Thyroid gland (tissue), 4 donors: ENCODE results near the gene PDE4A. TPM values are rescaled to one million over a fixed set of nuclear protein-coding genes. Genes with fewer than 3 reads are reported as not detected.

ENCODE experiments used
- DNase-seq, 2 donors: peaks; one replicate each; pipeline ENCODE4 v3.0.0-alpha.2; 2019
- H3K27ac ChIP-seq, 3 donors: fragments of 200-600 bp; sonication (generic); 1 replicate in 2 of 3; 2 replicates in 1 of 3; pipeline ENCODE4 v1.5.1; 2016 to 2019; ENCODE audit warnings: mild to moderate bottlenecking in 1 of 3, moderate library complexity in 1 of 3
- H3K27me3 ChIP-seq: fragments of 200-600 bp; sonication (generic); one replicate; pipeline ENCODE4 v1.5.1; 2019
- H3K36me3 ChIP-seq, 2 donors: fragments of 200-600 bp; sonication (generic); one replicate each; pipeline ENCODE4 v1.5.1; 2016 to 2019
- H3K4me1 ChIP-seq, 2 donors: fragments of 200-600 bp; sonication (generic); one replicate each; pipeline ENCODE4 v1.5.1; 2017 to 2019
- H3K4me3 ChIP-seq, 3 donors: fragments of 200-600 bp; sonication (generic); replicated peaks in 1 of 3; 1 replicate in 2 of 3; 2 replicates in 1 of 3; pipeline ENCODE4 v1.5.1; 2016; ENCODE audit warnings: mild to moderate bottlenecking in 1 of 3
- H3K9me3 ChIP-seq: fragments of 200-600 bp; sonication (generic); one replicate; pipeline ENCODE4 v1.5.1; 2017
- POLR2A ChIP-seq, 2 donors: fragments of 450-650 bp; IDR thresholded peaks; one replicate each; pipeline ENCODE4 v1.6.1; 2017; ENCODE audit warnings: antibody characterized with exemption in 2 of 2, mild to moderate bottlenecking in 2 of 2, moderate library complexity in 1 of 2
- WGBS, 2 donors: methylation state at CpG; one replicate each; pipeline ENCODE4 v1.1.5; 2017; 5-methylcytosine and 5-hydroxymethylcytosine counted together
- intact Hi-C: fragments of 100-400 bp; cut with DNase I; formaldehyde crosslinking; loops from one replicate; pipeline ENCODE4 v1.15.1; 2023
- total RNA-seq, 4 donors: library from RNA; depleted of rRNA; stranded (reverse); fragments of >200 nt; gene quantifications; one replicate each; pipeline ENCODE4 v1.2.3, GENCODE V29; 2016
- TF ChIP-seq, protein P1 (sequence below), 6 experiments: fragments of 200-600 bp in 3 of 6; fragments of 450-650 bp in 3 of 6; sonication (generic) in 3 of 6; IDR thresholded peaks; one replicate each; pipeline ENCODE4 v1.5.1; 2016 to 2019; ENCODE audit warnings: antibody characterized with exemption in 6 of 6, mild to moderate bottlenecking in 2 of 6, inconsistent platforms in 1 of 6, moderate library complexity in 1 of 6

Gene PDE4A
- total RNA-seq, 4 donors from 2014 or later, result 16.1 to 21.0 (median 18.4) TPM

DNA sequence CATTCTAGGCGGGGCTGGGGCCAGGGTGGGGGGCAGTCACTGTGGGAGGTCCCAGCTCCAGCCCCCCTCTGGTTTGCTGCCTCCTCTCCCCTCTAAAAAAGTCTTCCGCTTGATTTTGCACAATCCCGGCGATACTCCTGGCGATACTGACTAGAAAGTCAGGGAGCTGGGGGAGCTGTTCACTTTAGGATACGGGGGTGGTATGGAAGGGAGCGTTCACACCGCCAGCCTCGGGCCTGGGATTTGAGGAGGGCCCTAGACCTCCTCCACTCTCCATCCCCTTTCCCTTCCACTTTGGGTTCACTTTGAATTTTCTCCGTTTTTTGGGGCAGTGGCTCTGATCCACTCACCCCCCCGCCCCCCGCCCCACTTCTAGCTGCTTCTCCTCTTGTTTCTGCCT lies 47.8 kb downstream of the PDE4A start:
- intact Hi-C loops, result no loop called here

GRCh38 chr19:10471909-10472308 lies 51.6 kb downstream of the PDE4A start:
- H3K36me3 ChIP-seq, result peaks cover 4 to 5% of the 10 kb centered on the region in 2 donors
- DNase-seq, result no peak
- no peaks in the 10 kb centered on the region for H3K9me3 ChIP-seq
- H3K27ac ChIP-seq, result no peak overlapping the region
- no peaks in the 10 kb centered on the region for H3K4me1 ChIP-seq
- no peaks in the 10 kb centered on the region for H3K27me3 ChIP-seq
- intact Hi-C loops, result loop anchor here (10.0 kb wide), 1 partner anchor 67 kb away; the partner anchor contains the start of gene CDC37
- TF ChIP-seq, protein P1, sequence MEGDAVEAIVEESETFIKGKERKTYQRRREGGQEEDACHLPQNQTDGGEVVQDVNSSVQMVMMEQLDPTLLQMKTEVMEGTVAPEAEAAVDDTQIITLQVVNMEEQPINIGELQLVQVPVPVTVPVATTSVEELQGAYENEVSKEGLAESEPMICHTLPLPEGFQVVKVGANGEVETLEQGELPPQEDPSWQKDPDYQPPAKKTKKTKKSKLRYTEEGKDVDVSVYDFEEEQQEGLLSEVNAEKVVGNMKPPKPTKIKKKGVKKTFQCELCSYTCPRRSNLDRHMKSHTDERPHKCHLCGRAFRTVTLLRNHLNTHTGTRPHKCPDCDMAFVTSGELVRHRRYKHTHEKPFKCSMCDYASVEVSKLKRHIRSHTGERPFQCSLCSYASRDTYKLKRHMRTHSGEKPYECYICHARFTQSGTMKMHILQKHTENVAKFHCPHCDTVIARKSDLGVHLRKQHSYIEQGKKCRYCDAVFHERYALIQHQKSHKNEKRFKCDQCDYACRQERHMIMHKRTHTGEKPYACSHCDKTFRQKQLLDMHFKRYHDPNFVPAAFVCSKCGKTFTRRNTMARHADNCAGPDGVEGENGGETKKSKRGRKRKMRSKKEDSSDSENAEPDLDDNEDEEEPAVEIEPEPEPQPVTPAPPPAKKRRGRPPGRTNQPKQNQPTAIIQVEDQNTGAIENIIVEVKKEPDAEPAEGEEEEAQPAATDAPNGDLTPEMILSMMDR (IDR thresholded peaks at IDR 0.05), result peak in 1 of 6 experiments; percentile 15
- no peak for TF ChIP-seq POLR2A (IDR thresholded peaks at IDR 0.05)
- WGBS, 2 donors, result 47 to 59% methylated on average over 6 of the region's 6 CpGs
- no peak overlapping the region for H3K4me3 ChIP-seq

More for the DNA sequence above, 47.8 kb downstream of the PDE4A start:
- peaks cover 4 to 17% of the 10 kb centered on the region in 2 donors for H3K36me3 ChIP-seq
- H3K9me3 ChIP-seq, result no peaks in the 10 kb centered on the region
- DNase-seq, result no peak
- H3K27me3 ChIP-seq, result no peaks in the 10 kb centered on the region
- no peak overlapping the region for H3K4me3 ChIP-seq
- H3K4me1 ChIP-seq, result no peaks in the 10 kb centered on the region
- TF ChIP-seq POLR2A (IDR thresholded peaks at IDR 0.05), result no peak
- TF ChIP-seq, protein P1 (IDR thresholded peaks at IDR 0.05), result no peak
- no peak overlapping the region for H3K27ac ChIP-seq
- 88 to 90% methylated on average over 12 of the region's 12 CpGs for WGBS, 2 donors

- Histone ChIP-seq H3K9me3 (no peaks in the 10 kb centered on the region), H3K27me3 (no peaks in the 10 kb centered on the region), H3K4me3 (no peak overlapping the region), H3K27ac (no peak overlapping the region), H3K4me1 (no peaks in the 10 kb centered on the region), H3K36me3 (no peaks in the 10 kb centered on the region)
- no peak for DNase-seq
- intact Hi-C loops, result loop anchor here (10.0 kb wide), 1 partner anchor 68 kb away; the partner anchor contains the start of gene CDC37
- no peak for TF ChIP-seq POLR2A (IDR thresholded peaks at IDR 0.05)
- TF ChIP-seq, protein P1 (IDR thresholded peaks at IDR 0.05), result no peak
- WGBS, 2 donors, result 75 to 81% methylated on average over 5 of the region's 5 CpGs
These were observed 52.9 kb downstream of the PDE4A start for GRCh38 chr19:10473192-10473591.

DNA sequence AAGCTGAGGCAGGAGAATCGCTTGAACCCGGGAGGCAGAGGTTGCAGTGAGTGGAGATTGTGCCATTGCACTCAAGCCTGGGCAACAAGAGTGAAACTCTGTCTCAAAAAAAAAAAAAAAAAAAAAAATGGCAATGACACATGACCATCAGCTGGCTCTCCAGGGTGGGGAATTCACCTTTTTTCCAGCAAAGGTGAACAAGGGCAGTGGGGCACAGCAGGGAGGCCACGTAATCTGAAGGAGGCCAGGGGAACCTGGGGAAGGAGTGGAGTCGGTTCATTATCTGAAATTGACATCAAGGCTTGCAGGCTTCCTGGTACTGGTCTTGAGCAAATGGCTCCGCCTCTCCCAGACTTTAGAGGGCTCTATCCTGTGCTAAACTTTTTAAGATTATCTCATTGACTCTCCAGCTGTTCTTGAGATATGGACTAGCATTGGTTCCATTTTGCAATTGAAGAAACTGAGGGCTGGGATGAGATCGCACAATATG lies 54.7 kb downstream of the PDE4A start:
- Histone ChIP-seq H3K9me3 (no peaks in the 10 kb centered on the region), H3K4me3 (no peak overlapping the region), H3K36me3 (no peaks in the 10 kb centered on the region), H3K27me3 (no peaks in the 10 kb centered on the region), H3K4me1 (peaks cover 0 to 9% of the 10 kb centered on the region in 2 donors), H3K27ac (no peak overlapping the region)
- TF ChIP-seq POLR2A (IDR thresholded peaks at IDR 0.05), result no peak
- TF ChIP-seq, protein P1 (IDR thresholded peaks at IDR 0.05), result no peak
- WGBS, 2 donors, result 55 to 68% methylated on average over 6 of the region's 6 CpGs
- intact Hi-C loops, result loop anchor here (10.0 kb wide), 1 partner anchor 70 kb away; the partner anchor contains the start of gene CDC37
- DNase-seq, result no peak

DNA sequence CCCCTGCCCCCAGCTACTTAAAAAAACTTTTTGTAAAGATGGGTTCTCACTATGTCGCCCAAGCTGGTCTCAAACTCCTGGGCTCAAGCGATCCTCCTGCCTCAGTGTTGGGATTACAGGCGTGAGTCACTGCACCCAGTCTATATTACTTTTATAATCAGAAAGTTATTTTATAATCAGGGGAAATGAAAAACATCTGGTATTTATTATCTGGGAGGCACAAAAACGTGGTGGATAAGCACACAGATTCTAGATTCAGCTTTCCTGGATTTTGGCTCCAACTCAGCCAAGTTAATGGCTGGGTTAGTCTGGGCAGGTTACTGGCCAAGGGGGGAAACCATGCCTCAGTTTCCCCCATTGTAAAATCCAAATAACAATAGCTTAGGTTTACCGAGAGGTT lies 58.1 kb downstream of the PDE4A start:
- intact Hi-C loops, result loop anchor here (10.0 kb wide), 1 partner anchor 74 kb away; the partner anchor contains the start of gene CDC37
- H3K27me3 ChIP-seq, result no peaks in the 10 kb centered on the region
- peak overlapping the region in 1 of 3 donors; percentile 28 for H3K4me3 ChIP-seq
- 36 to 37% methylated on average over 5 of the region's 5 CpGs for WGBS, 2 donors
- no peaks in the 10 kb centered on the region for H3K9me3 ChIP-seq
- no peak for DNase-seq
- H3K36me3 ChIP-seq, result no peaks in the 10 kb centered on the region
- TF ChIP-seq POLR2A (IDR thresholded peaks at IDR 0.05), result no peak
- TF ChIP-seq, protein P1 (IDR thresholded peaks at IDR 0.05), result no peak
- peaks cover 0 to 9% of the 10 kb centered on the region in 2 donors for H3K4me1 ChIP-seq
- H3K27ac ChIP-seq, result no peak overlapping the region
